ENCODE results near the gene OR7D2. TPM values are rescaled to one million over a fixed set of nuclear protein-coding genes. Genes with fewer than 3 reads are reported as not detected.

OR7D2 gene
- total RNA-seq, 6 experiments from 2014 or later = not detected

GRCh38 chr19:9155591-9155990 is 23.2 kb upstream of the OR7D2 start:
- Mint-ChIP-seq H3K36me3 (ENCODE audit: low read depth) (peaks cover 100% of the 10 kb centered on the region), H3K27me3 (ENCODE audit: insufficient read depth) (no peaks in the 10 kb centered on the region; the same call in 1 of the 2 replicates), H3K4me1 (ENCODE audit: low read depth) (no peaks in the 10 kb centered on the region), H3K9me3 (peaks cover 96% of the 10 kb centered on the region), H3K4me3 (no peak overlapping the region), H3K27ac (no peak overlapping the region)
- no peak for DNase-seq
- no peak for TF ChIP-seq CTCF (IDR thresholded peaks at IDR 0.05)

- H3K4me3 Mint-ChIP-seq = no peak overlapping the region
- H3K27ac Mint-ChIP-seq = no peak overlapping the region
- H3K9me3 Mint-ChIP-seq = peaks cover 96% of the 10 kb centered on the region
- no peaks in the 10 kb centered on the region for H3K4me1 Mint-ChIP-seq (ENCODE audit: low read depth)
- no peak for DNase-seq
- no peak for TF ChIP-seq CTCF (IDR thresholded peaks at IDR 0.05)
- no peaks in the 10 kb centered on the region; the same call in 1 of the 2 replicates for H3K27me3 Mint-ChIP-seq (ENCODE audit: insufficient read depth)
- H3K36me3 Mint-ChIP-seq (ENCODE audit: low read depth) = peaks cover 100% of the 10 kb centered on the region
These were observed 22.5 kb upstream of the OR7D2 start for GRCh38 chr19:9156304-9156703.

- Mint-ChIP-seq H3K27me3 (ENCODE audit: insufficient read depth) (no peaks in the 10 kb centered on the region), H3K4me1 (ENCODE audit: low read depth) (no peaks in the 10 kb centered on the region; the same call in 1 of the 2 replicates), H3K36me3 (ENCODE audit: low read depth) (peaks cover 99% of the 10 kb centered on the region), H3K9me3 (peaks cover 89% of the 10 kb centered on the region), H3K4me3 (no peak overlapping the region), H3K27ac (no peak overlapping the region)
- no peak for DNase-seq
- TF ChIP-seq CTCF (IDR thresholded peaks at IDR 0.05) = no peak
These were observed 18.9 kb upstream of the OR7D2 start for GRCh38 chr19:9159891-9160290.

- H3K9me3 Mint-ChIP-seq = peaks cover 79% of the 10 kb centered on the region
- no peak for TF ChIP-seq CTCF (IDR thresholded peaks at IDR 0.05)
- no peaks in the 10 kb centered on the region for H3K27me3 Mint-ChIP-seq (ENCODE audit: insufficient read depth)
- DNase-seq = no peak
- peaks cover 5% of the 10 kb centered on the region for H3K4me1 Mint-ChIP-seq (ENCODE audit: low read depth)
- no peak overlapping the region for H3K4me3 Mint-ChIP-seq
- peaks cover 99% of the 10 kb centered on the region for H3K36me3 Mint-ChIP-seq (ENCODE audit: low read depth)
- H3K27ac Mint-ChIP-seq = no peak overlapping the region
These were observed 17.4 kb upstream of the OR7D2 start for GRCh38 chr19:9161427-9161826.

GRCh38 chr19:9165261-9165660 is 13.5 kb upstream of the OR7D2 start:
- peaks cover 50% of the 10 kb centered on the region for H3K9me3 Mint-ChIP-seq
- no peak overlapping the region for H3K4me3 Mint-ChIP-seq
- H3K27me3 Mint-ChIP-seq (ENCODE audit: insufficient read depth) = no peaks in the 10 kb centered on the region
- no peak for TF ChIP-seq CTCF (IDR thresholded peaks at IDR 0.05)
- no peak overlapping the region for H3K27ac Mint-ChIP-seq
- no peak for DNase-seq
- H3K36me3 Mint-ChIP-seq (ENCODE audit: low read depth) = peaks cover 76% of the 10 kb centered on the region
- H3K4me1 Mint-ChIP-seq (ENCODE audit: low read depth) = peaks cover 5% of the 10 kb centered on the region

GRCh38 chr19:9166846-9167245 is 11.9 kb upstream of the OR7D2 start:
- H3K36me3 Mint-ChIP-seq (ENCODE audit: low read depth) = peaks cover 60% of the 10 kb centered on the region
- no peak overlapping the region for H3K27ac Mint-ChIP-seq
- DNase-seq = no peak

More at GRCh38 chr19:9166846-9167245, 11.9 kb upstream of the OR7D2 start:
- H3K27me3 Mint-ChIP-seq (ENCODE audit: insufficient read depth) = no peaks in the 10 kb centered on the region
- no peak overlapping the region for H3K4me3 Mint-ChIP-seq
- H3K4me1 Mint-ChIP-seq (ENCODE audit: low read depth) = peaks cover 5% of the 10 kb centered on the region
- peaks cover 34% of the 10 kb centered on the region for H3K9me3 Mint-ChIP-seq
- TF ChIP-seq CTCF (IDR thresholded peaks at IDR 0.05) = no peak

Measured in HFFc6 (cell line).